ENCODE measurements around the gene VTI1A. TPM values are rescaled to one million over a fixed set of nuclear protein-coding genes. Genes with fewer than 3 reads are reported as not detected.

VTI1A gene
- total and polyA plus RNA-seq, 2 of the 13 experiments (the other 11 are each of a cell fraction or from before 2014, with no cell fraction given), result 11.7 to 32.7 TPM

DNA sequence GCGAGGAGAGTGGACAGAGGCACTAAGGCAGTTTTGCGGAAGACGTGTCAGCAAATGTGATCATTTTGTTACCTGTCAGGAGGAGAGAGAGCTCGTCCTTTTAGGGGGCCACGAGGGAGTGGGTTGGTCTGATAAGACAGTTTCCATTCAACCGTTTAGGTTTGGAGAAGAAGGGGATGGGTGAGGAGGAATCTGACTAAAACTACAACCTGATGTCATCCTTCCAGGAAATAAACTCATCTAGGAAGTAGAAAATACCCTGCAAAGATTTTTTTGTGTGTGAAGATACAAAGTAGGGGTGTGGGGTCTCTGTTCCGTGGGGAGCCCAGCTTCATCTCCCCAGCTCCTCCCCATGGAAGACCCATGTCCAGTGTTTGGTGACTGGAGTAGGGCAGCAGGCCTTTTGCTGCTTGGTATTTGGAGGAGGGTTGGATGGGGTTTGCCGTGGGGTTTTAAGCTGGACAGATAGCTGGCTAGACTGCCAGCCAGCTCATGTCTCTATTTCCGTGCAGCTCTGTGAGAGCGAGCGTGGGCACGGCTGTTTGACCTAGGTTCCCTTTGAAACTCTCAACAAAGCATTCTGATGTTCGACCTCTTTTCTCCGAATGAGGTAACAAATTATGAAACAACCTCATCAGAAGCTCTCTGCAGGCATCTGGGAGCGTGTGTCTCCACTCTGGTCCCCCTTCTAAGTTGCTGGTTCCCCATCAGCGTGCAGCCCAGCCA is 367.0 kb downstream of the VTI1A start:
- Histone ChIP-seq H3K4me1 (ENCODE audit: insufficient read depth, low read length) (peaks cover 60% of the 10 kb centered on the region), H3K36me3 (replicated peaks in 1 of 2; ENCODE audit: control insufficient read depth in 1 of 2, insufficient read depth in 2 of 2, low read length in 2 of 2) (peaks cover 3% of the 10 kb centered on the region in 2 experiments; a peak in 2 of 5 replicates), H3K9me3 (ENCODE audit: low read length) (no peaks in the 10 kb centered on the region), H3K9ac (ENCODE audit: insufficient read depth, low read depth, low read length) (no peak overlapping the region), H3K4me3 (replicated peaks in 1 of 3; ENCODE audit: insufficient read depth in 1 of 3, low read depth in 2 of 3, low read length in 3 of 3) (no peak overlapping the region), H4K20me1 (ENCODE audit: insufficient read depth, low read length) (no peaks in the 10 kb centered on the region), H3K27ac (ENCODE audit: extremely low read length, insufficient read depth, low read length) (no peak overlapping the region), H2AFZ (ENCODE audit: low read length) (no peak overlapping the region), H3K4me2 (ENCODE audit: low read depth, low read length) (no peak overlapping the region), H3K79me2 (ENCODE audit: insufficient read depth, low read length) (no peaks in the 10 kb centered on the region), H3K27me3 (ENCODE audit: control insufficient read depth in 1 of 2, insufficient read depth in 2 of 2, low read length in 2 of 2) (no peaks in the 10 kb centered on the region)
- WGBS (ENCODE audit: low lambda C conversion rate), result 96% methylated on average over 16 of the region's 16 CpGs
- no peak for ATAC-seq
- no TSS peak for BruUV-seq (replicated peaks)
- TF ChIP-seq FLYWCH1 (CRISPR knock-in tag; IDR thresholded peaks at IDR 0.05) (no peak), GABPB1 (CRISPR knock-in tag; IDR thresholded peaks at IDR 0.05) (no peak), EED (CRISPR knock-in tag; IDR thresholded peaks at IDR 0.05) (no peak), ZNF337 (CRISPR knock-in tag; IDR thresholded peaks at IDR 0.05; ENCODE audit: borderline replicate concordance, low read depth) (no peak), ZNF674 (CRISPR knock-in tag; IDR thresholded peaks at IDR 0.05; ENCODE audit: low read depth) (no peak), KDM6A (CRISPR knock-in tag; IDR thresholded peaks at IDR 0.05; ENCODE audit: low read depth) (no peak), ZNF383 (CRISPR knock-in tag; IDR thresholded peaks at IDR 0.05; ENCODE audit: borderline replicate concordance) (no peak), ZNF616 (CRISPR knock-in tag; IDR thresholded peaks at IDR 0.05; ENCODE audit: low read depth) (no peak)
- TF ChIP-seq, protein P1, sequence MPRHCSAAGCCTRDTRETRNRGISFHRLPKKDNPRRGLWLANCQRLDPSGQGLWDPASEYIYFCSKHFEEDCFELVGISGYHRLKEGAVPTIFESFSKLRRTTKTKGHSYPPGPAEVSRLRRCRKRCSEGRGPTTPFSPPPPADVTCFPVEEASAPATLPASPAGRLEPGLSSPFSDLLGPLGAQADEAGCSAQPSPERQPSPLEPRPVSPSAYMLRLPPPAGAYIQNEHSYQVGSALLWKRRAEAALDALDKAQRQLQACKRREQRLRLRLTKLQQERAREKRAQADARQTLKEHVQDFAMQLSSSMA (CRISPR knock-in tag; IDR thresholded peaks at IDR 0.05), result no peak
- TF ChIP-seq, protein P2, sequence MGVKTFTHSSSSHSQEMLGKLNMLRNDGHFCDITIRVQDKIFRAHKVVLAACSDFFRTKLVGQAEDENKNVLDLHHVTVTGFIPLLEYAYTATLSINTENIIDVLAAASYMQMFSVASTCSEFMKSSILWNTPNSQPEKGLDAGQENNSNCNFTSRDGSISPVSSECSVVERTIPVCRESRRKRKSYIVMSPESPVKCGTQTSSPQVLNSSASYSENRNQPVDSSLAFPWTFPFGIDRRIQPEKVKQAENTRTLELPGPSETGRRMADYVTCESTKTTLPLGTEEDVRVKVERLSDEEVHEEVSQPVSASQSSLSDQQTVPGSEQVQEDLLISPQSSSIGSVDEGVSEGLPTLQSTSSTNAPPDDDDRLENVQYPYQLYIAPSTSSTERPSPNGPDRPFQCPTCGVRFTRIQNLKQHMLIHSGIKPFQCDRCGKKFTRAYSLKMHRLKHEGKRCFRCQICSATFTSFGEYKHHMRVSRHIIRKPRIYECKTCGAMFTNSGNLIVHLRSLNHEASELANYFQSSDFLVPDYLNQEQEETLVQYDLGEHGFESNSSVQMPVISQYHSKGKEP (CRISPR knock-in tag; IDR thresholded peaks at IDR 0.05), result no peak
- in situ Hi-C loops (cut with HindIII; ENCODE audit: extremely low pct_ligation_motif_present, low pct_unique_long_range_greater_than_20kb), result loop anchor here (5.0 kb wide), 1 partner anchor 138 kb away; the partner anchor contains the start of gene TCF7L2
- no peak for FAIRE-seq
- no peak for DNase-seq (ENCODE audit: low spot score)
- ChIA-PET CTCF (ENCODE audit: low intra/inter-chr PET ratio, low total read pairs) (no interaction called here), POLR2A (interaction anchor here (0.6 kb wide), 1 partner anchor 175 kb away, joined by 4 read pairs; no protein-coding TSS in a partner anchor)
- intact Hi-C loops (cut with micrococcal nuclease; ENCODE audit: unreplicated experiment), result loop anchor here (5.0 to 10.0 kb wide), 3 partner anchors 92 to 249 kb away; partner anchors contain the start of gene TCF7L2

Measured in HepG2 (cell line).